GM12865 (cell line): Measurements from ENCODE around the gene DPH6.
"Not testable (repeated sequence)": the region's sequence is repeated elsewhere in the genome, so short reads cannot be mapped to it uniquely, and the experiment has no call there.

Source experiments
- DNase-seq: peaks from one replicate; pipeline ENCODE4 v3.0.0; 2010; ENCODE audit warnings: low read depth
- H3K4me3 ChIP-seq: 2 replicates; pipeline ENCODE4 v1.5.1; 2011; ENCODE audit warnings: mild to moderate bottlenecking, low read depth, low read length, control low read depth
- CTCF ChIP-seq: IDR thresholded peaks from 2 replicates; pipeline ENCODE4 v1.5.1; 2011; ENCODE audit warnings: low read length, control low read depth, low read depth, inconsistent platforms; ENCODE audit not compliant: insufficient read depth; ENCODE audit errors: missing control alignments

Gene DPH6

GRCh38 chr15:35397027-35397426 lies 148.9 kb downstream of the DPH6 start:
- TF ChIP-seq CTCF = no peak
- no peak for DNase-seq
- no peak overlapping the region for H3K4me3 ChIP-seq

- no peak overlapping the region for H3K4me3 ChIP-seq
- no peak for TF ChIP-seq CTCF
- DNase-seq = no peak
Observed at GRCh38 chr15:35394416-35394815, 151.5 kb downstream of the DPH6 start.

GRCh38 chr15:35393398-35393797 lies 152.6 kb downstream of the DPH6 start:
- no peak for DNase-seq
- no peak for TF ChIP-seq CTCF

GRCh38 chr15:35391408-35391984 lies 154.5 kb downstream of the DPH6 start:
- not testable (repeated sequence) for DNase-seq, H3K4me3 ChIP-seq

More at GRCh38 chr15:35393398-35393797, 152.6 kb downstream of the DPH6 start:
- no peak overlapping the region for H3K4me3 ChIP-seq

- no peak for DNase-seq
- no peak for TF ChIP-seq CTCF
- no peak overlapping the region for H3K4me3 ChIP-seq
Observed at GRCh38 chr15:35383506-35383905, 162.5 kb downstream of the DPH6 start.

- no peak for TF ChIP-seq CTCF
- no peak overlapping the region for H3K4me3 ChIP-seq
- DNase-seq = no peak
Observed at GRCh38 chr15:35381328-35381727, 164.6 kb downstream of the DPH6 start.

GRCh38 chr15:35379972-35380371 lies 166.0 kb downstream of the DPH6 start:
- no peak for TF ChIP-seq CTCF

GRCh38 chr15:35378454-35378853 lies 167.5 kb downstream of the DPH6 start:
- DNase-seq = not testable (repeated sequence)

More at GRCh38 chr15:35379972-35380371, 166.0 kb downstream of the DPH6 start:
- no peak for DNase-seq
- H3K4me3 ChIP-seq = no peak overlapping the region

More at GRCh38 chr15:35378454-35378853, 167.5 kb downstream of the DPH6 start:
- not testable (repeated sequence) for H3K4me3 ChIP-seq
